GM23338 (cell line): ENCODE measurements around the gene H1-8. TPM values are rescaled to one million over a fixed set of nuclear protein-coding genes. Genes with fewer than 3 reads are reported as not detected.

Source experiments
- ATAC-seq: fragments of 200-7000 bp; cut with Tn5 transposase; 3 replicates; pipeline ENCODE4 v1.9.1; 2020
- DNase-seq: peaks from one replicate; pipeline ENCODE4 v3.0.0-alpha.2; 2015; ENCODE audit warnings: low spot score
- H2AFZ ChIP-seq: fragments of 200-600 bp; sonication (generic); 2 replicates; pipeline ENCODE4 v1.8.0; 2016; ENCODE audit warnings: antibody characterized with exemption, mild to moderate bottlenecking, moderate library complexity
- H3F3A ChIP-seq: fragments of 200-600 bp; sonication (generic); replicated peaks from 2 replicates; pipeline ENCODE4 v1.8.0; 2017; ENCODE audit warnings: antibody characterized with exemption, mixed run types, low read depth
- H3K27ac ChIP-seq: fragments of 200-600 bp; sonication (generic); 2 replicates; pipeline ENCODE4 v1.6.1; 2016; ENCODE audit warnings: low read depth
- H3K27me3 ChIP-seq: fragments of 200-600 bp; sonication (generic); 2 replicates; pipeline ENCODE4 v1.8.0; 2016; ENCODE audit warnings: mild to moderate bottlenecking, mixed run types, moderate library complexity; ENCODE audit not compliant: insufficient read depth
- H3K36me3 ChIP-seq: fragments of 200-600 bp; sonication (generic); 2 replicates; pipeline ENCODE4 v1.8.0; 2016; ENCODE audit warnings: mild to moderate bottlenecking; ENCODE audit not compliant: insufficient read depth
- H3K4me1 ChIP-seq: fragments of 200-600 bp; sonication (generic); 2 replicates; pipeline ENCODE4 v1.8.0; 2016; ENCODE audit warnings: mild to moderate bottlenecking, moderate library complexity; ENCODE audit not compliant: insufficient read depth
- H3K4me2 ChIP-seq: fragments of 200-600 bp; sonication (generic); 2 replicates; pipeline ENCODE4 v1.7.1; 2017; ENCODE audit warnings: mixed run types
- H3K4me3 ChIP-seq: fragments of 200-600 bp; sonication (generic); 2 replicates; pipeline ENCODE4 v1.6.1; 2016; ENCODE audit warnings: mixed run types
- H3K79me2 ChIP-seq: fragments of 200-600 bp; sonication (generic); replicated peaks from 2 replicates; pipeline ENCODE4 v1.8.0; 2017; ENCODE audit warnings: mild to moderate bottlenecking; ENCODE audit not compliant: insufficient read depth
- H3K9me2 ChIP-seq: fragments of 200-600 bp; sonication (generic); 2 replicates; pipeline ENCODE4 v1.8.0; 2017; ENCODE audit not compliant: insufficient read depth
- H4K20me1 ChIP-seq: fragments of 200-600 bp; sonication (generic); replicated peaks from 2 replicates; pipeline ENCODE4 v1.8.0; 2017; ENCODE audit warnings: mild to moderate bottlenecking; ENCODE audit not compliant: insufficient read depth
- H3K27ac Mint-ChIP-seq: 2 replicates; pipeline ENCODE4 v1.8.0; 2020; ENCODE audit warnings: inconsistent platforms, mild to moderate bottlenecking, moderate library complexity, mixed read lengths
- H3K27me3 Mint-ChIP-seq: 3 replicates; pipeline ENCODE4 v1.8.0; 2022; ENCODE audit warnings: low read depth, mild to moderate bottlenecking, moderate library complexity, mixed read lengths, inconsistent platforms; ENCODE audit not compliant: insufficient read depth, poor library complexity
- H3K36me3 Mint-ChIP-seq: 3 replicates; pipeline ENCODE4 v1.8.0; 2021; ENCODE audit warnings: low read depth, mild to moderate bottlenecking, inconsistent platforms, moderate library complexity, mixed read lengths
- H3K4me1 Mint-ChIP-seq: 3 replicates; pipeline ENCODE4 v1.8.0; 2020; ENCODE audit warnings: mild to moderate bottlenecking, inconsistent platforms, mixed read lengths
- H3K4me3 Mint-ChIP-seq: 3 replicates; pipeline ENCODE4 v1.8.0; 2021; ENCODE audit warnings: moderate library complexity, mild to moderate bottlenecking, inconsistent platforms, mixed read lengths
- H3K9me3 Mint-ChIP-seq: 3 replicates; pipeline ENCODE4 v1.8.0; 2020; ENCODE audit warnings: moderate library complexity, mild to moderate bottlenecking, inconsistent platforms, mixed read lengths
- CREB1 ChIP-seq: fragments of 250-450 bp; sonication (Bioruptor Pico); IDR thresholded peaks from 2 replicates; pipeline ENCODE4 v1.5.0; 2020; ENCODE audit warnings: low read depth, mild to moderate bottlenecking, moderate library complexity
- EZH2 ChIP-seq: fragments of 200-600 bp; sonication (generic); IDR thresholded peaks from one replicate; pipeline ENCODE4 v1.8.0; 2017; ENCODE audit warnings: antibody characterized with exemption, mild to moderate bottlenecking, low read depth; ENCODE audit not compliant: unreplicated experiment
- EZH2phosphoT487 ChIP-seq: fragments of 200-600 bp; sonication (generic); IDR thresholded peaks from one replicate; pipeline ENCODE4 v1.8.1; 2018; ENCODE audit warnings: antibody characterized with exemption; ENCODE audit not compliant: unreplicated experiment
- JUNB ChIP-seq: IDR thresholded peaks from one replicate; pipeline ENCODE4 v1.6.1; 2016; ENCODE audit warnings: antibody characterized with exemption; ENCODE audit not compliant: unreplicated experiment
- NANOG ChIP-seq: IDR thresholded peaks from 2 replicates; pipeline ENCODE4 v1.6.1; 2016; ENCODE audit warnings: antibody characterized with exemption, borderline replicate concordance
- POLR2AphosphoS5 ChIP-seq: IDR thresholded peaks from 2 replicates; pipeline ENCODE4 v1.6.1; 2016; ENCODE audit warnings: antibody characterized with exemption, low read depth
- STAT1 ChIP-seq: IDR thresholded peaks from one replicate; pipeline ENCODE4 v1.6.1; 2016; ENCODE audit warnings: antibody characterized with exemption; ENCODE audit not compliant: unreplicated experiment
- ZNF114 ChIP-seq: fragments of 250-450 bp; sonication (Bioruptor Pico); IDR thresholded peaks from 2 replicates; pipeline ENCODE4 v1.5.0; 2020; ENCODE audit warnings: mild to moderate bottlenecking, moderate library complexity
- ZNF331 ChIP-seq: fragments of 250-450 bp; sonication (Bioruptor Pico); IDR thresholded peaks from 2 replicates; pipeline ENCODE4 v1.5.0; 2020; ENCODE audit warnings: low read depth, mild to moderate bottlenecking, moderate library complexity
- polyA plus RNA-seq: library from polyadenylated mRNA; unstranded; fragments of >200 nt; fragmentation: Nextera tagmentation; extraction: Ambion mirVana; gene quantifications from 2 replicates; pipeline ENCODE4 v1.2.1, GENCODE V29; 2016
- total RNA-seq: library from RNA; depleted of rRNA; stranded (reverse); fragments of >200 nt; shearing (Covaris generic); gene quantifications from 2 replicates; pipeline ENCODE4 v1.2.3, GENCODE V29; 2014
- TF ChIP-seq, protein P1 (sequence below): IDR thresholded peaks from 2 replicates; pipeline ENCODE4 v1.6.1; 2016; ENCODE audit warnings: antibody characterized with exemption
- TF ChIP-seq, protein P2 (sequence below): fragments of 250-450 bp; sonication (Bioruptor Pico); IDR thresholded peaks from 2 replicates; pipeline ENCODE4 v1.5.0; 2020; ENCODE audit warnings: mild to moderate bottlenecking, moderate library complexity
- TF ChIP-seq, protein P3 (sequence below), 2 experiments: fragments of 200-600 bp in 1 of 2; sonication (generic) in 1 of 2; conservative IDR thresholded peaks; 2 replicates each; pipeline versions ENCODE4 v1.5.1 to v1.6.1; 2016 to 2017; ENCODE audit warnings: antibody characterized with exemption in 2 of 2, low read depth in 2 of 2, mild to moderate bottlenecking in 2 of 2, moderate library complexity in 1 of 2
- TF ChIP-seq, protein P4 (sequence below): IDR thresholded peaks from one replicate; pipeline ENCODE4 v1.6.1; 2018; ENCODE audit warnings: antibody characterized with exemption; ENCODE audit not compliant: unreplicated experiment

H1-8 gene
- total and polyA plus RNA-seq, 2 experiments from 2014 or later: not detected

DNA sequence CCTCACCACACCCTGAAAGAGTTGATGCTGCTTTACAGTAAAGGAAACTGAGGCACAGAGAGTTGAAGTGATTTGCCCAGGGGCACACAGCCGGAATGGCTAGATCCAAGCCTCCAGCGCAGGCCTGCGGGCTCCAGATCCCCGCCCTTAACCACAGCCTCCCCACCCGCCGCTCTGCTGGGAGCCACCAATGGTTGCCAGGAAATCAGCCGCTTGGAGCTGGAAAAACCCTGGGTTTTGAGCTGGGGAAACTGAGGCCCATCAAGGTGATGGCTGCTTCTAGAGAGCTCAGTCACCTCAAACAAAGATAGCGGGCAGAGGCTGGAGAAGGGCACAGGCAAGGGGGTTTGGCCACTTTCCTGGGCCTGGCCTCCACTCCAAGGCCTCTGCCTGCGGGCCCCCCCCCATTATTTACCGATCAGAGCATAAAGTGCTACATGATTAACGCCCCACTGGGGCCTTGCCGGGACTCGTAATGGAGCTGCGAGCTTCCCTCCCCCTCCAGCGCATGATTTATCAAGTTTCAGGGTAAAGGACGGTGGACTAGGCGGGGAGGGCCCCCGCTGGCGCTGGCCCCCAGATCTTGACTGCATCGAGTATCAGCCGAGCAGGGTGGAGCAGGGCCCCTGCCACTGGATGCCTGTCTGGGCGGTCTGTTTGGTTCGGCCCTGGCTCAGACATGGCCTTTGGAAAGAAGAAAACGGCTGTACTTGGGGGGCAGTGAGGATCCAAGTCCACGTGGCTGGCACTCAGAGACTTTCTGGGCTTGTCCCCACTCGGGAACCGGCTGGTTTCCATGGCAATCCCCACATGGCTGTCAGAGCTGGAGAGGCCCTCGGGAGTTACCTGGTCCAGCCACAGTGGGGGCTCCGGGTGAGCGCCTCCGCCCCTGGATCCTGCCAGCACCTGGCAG, 54.4 kb downstream of the H1-8 start:
- no peaks in the 10 kb centered on the region for H3K27me3 ChIP-seq
- DNase-seq: no peak
- no peak overlapping the region for H3K27ac ChIP-seq
- H4K20me1 ChIP-seq: peaks cover 2% of the 10 kb centered on the region; the same call in 1 of the 2 replicates
- peaks cover 21% of the 10 kb centered on the region for H3F3A ChIP-seq
- Mint-ChIP-seq H3K27me3 (peaks cover 21% of the 10 kb centered on the region), H3K27ac (no peak overlapping the region; the same call in 1 of the 2 replicates), H3K4me3 (no peak overlapping the region; the same call in 2 of the 3 replicates), H3K9me3 (no peaks in the 10 kb centered on the region), H3K36me3 (no peaks in the 10 kb centered on the region; the same call in 2 of the 3 replicates), H3K4me1 (peaks cover 79% of the 10 kb centered on the region)
- H3K4me1 ChIP-seq: peaks cover 59% of the 10 kb centered on the region
- no peak for ATAC-seq
- H3K79me2 ChIP-seq: peaks cover 30% of the 10 kb centered on the region
- no peaks in the 10 kb centered on the region for H3K36me3 ChIP-seq
- no peaks in the 10 kb centered on the region for H3K9me2 ChIP-seq
- H3K4me3 ChIP-seq: no peak overlapping the region
- H2AFZ ChIP-seq: no peak overlapping the region
- H3K4me2 ChIP-seq: no peak overlapping the region; the same call in 1 of the 2 replicates
- TF ChIP-seq ZNF331 (CRISPR knock-in tag): no peak
- TF ChIP-seq, protein P1, sequence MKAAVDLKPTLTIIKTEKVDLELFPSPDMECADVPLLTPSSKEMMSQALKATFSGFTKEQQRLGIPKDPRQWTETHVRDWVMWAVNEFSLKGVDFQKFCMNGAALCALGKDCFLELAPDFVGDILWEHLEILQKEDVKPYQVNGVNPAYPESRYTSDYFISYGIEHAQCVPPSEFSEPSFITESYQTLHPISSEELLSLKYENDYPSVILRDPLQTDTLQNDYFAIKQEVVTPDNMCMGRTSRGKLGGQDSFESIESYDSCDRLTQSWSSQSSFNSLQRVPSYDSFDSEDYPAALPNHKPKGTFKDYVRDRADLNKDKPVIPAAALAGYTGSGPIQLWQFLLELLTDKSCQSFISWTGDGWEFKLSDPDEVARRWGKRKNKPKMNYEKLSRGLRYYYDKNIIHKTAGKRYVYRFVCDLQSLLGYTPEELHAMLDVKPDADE: no peak
- TF ChIP-seq EZH2phosphoT487: no peak
- no peak for TF ChIP-seq POLR2AphosphoS5
- no peak for TF ChIP-seq NANOG
- TF ChIP-seq EZH2: no peak
- TF ChIP-seq JUNB: no peak
- no peak for TF ChIP-seq CREB1 (CRISPR knock-in tag)
- TF ChIP-seq, protein P2, sequence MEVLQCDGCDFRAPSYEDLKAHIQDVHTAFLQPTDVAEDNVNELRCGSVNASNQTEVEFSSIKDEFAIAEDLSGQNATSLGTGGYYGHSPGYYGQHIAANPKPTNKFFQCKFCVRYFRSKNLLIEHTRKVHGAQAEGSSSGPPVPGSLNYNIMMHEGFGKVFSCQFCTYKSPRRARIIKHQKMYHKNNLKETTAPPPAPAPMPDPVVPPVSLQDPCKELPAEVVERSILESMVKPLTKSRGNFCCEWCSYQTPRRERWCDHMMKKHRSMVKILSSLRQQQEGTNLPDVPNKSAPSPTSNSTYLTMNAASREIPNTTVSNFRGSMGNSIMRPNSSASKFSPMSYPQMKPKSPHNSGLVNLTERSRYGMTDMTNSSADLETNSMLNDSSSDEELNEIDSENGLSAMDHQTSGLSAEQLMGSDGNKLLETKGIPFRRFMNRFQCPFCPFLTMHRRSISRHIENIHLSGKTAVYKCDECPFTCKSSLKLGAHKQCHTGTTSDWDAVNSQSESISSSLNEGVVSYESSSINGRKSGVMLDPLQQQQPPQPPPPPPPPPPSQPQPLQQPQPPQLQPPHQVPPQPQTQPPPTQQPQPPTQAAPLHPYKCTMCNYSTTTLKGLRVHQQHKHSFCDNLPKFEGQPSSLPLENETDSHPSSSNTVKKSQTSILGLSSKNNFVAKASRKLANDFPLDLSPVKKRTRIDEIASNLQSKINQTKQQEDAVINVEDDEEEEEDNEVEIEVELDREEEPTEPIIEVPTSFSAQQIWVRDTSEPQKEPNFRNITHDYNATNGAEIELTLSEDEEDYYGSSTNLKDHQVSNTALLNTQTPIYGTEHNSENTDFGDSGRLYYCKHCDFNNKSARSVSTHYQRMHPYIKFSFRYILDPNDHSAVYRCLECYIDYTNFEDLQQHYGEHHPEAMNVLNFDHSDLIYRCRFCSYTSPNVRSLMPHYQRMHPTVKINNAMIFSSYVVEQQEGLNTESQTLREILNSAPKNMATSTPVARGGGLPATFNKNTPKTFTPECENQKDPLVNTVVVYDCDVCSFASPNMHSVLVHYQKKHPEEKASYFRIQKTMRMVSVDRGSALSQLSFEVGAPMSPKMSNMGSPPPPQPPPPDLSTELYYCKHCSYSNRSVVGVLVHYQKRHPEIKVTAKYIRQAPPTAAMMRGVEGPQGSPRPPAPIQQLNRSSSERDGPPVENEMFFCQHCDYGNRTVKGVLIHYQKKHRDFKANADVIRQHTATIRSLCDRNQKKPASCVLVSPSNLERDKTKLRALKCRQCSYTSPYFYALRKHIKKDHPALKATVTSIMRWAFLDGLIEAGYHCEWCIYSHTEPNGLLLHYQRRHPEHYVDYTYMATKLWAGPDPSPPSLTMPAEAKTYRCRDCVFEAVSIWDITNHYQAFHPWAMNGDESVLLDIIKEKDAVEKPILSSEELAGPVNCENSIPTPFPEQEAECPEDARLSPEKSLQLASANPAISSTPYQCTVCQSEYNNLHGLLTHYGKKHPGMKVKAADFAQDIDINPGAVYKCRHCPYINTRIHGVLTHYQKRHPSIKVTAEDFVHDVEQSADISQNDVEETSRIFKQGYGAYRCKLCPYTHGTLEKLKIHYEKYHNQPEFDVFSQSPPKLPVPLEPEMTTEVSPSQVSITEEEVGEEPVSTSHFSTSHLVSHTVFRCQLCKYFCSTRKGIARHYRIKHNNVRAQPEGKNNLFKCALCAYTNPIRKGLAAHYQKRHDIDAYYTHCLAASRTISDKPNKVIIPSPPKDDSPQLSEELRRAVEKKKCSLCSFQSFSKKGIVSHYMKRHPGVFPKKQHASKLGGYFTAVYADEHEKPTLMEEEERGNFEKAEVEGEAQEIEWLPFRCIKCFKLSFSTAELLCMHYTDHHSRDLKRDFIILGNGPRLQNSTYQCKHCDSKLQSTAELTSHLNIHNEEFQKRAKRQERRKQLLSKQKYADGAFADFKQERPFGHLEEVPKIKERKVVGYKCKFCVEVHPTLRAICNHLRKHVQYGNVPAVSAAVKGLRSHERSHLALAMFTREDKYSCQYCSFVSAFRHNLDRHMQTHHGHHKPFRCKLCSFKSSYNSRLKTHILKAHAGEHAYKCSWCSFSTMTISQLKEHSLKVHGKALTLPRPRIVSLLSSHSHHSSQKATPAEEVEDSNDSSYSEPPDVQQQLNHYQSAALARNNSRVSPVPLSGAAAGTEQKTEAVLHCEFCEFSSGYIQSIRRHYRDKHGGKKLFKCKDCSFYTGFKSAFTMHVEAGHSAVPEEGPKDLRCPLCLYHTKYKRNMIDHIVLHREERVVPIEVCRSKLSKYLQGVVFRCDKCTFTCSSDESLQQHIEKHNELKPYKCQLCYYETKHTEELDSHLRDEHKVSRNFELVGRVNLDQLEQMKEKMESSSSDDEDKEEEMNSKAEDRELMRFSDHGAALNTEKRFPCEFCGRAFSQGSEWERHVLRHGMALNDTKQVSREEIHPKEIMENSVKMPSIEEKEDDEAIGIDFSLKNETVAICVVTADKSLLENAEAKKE (CRISPR knock-in tag): no peak
- TF ChIP-seq, protein P3, sequence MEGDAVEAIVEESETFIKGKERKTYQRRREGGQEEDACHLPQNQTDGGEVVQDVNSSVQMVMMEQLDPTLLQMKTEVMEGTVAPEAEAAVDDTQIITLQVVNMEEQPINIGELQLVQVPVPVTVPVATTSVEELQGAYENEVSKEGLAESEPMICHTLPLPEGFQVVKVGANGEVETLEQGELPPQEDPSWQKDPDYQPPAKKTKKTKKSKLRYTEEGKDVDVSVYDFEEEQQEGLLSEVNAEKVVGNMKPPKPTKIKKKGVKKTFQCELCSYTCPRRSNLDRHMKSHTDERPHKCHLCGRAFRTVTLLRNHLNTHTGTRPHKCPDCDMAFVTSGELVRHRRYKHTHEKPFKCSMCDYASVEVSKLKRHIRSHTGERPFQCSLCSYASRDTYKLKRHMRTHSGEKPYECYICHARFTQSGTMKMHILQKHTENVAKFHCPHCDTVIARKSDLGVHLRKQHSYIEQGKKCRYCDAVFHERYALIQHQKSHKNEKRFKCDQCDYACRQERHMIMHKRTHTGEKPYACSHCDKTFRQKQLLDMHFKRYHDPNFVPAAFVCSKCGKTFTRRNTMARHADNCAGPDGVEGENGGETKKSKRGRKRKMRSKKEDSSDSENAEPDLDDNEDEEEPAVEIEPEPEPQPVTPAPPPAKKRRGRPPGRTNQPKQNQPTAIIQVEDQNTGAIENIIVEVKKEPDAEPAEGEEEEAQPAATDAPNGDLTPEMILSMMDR (conservative IDR thresholded peaks at IDR 0.05; ENCODE audit: low read depth in 2 of 2): no peak
- TF ChIP-seq, protein P4, sequence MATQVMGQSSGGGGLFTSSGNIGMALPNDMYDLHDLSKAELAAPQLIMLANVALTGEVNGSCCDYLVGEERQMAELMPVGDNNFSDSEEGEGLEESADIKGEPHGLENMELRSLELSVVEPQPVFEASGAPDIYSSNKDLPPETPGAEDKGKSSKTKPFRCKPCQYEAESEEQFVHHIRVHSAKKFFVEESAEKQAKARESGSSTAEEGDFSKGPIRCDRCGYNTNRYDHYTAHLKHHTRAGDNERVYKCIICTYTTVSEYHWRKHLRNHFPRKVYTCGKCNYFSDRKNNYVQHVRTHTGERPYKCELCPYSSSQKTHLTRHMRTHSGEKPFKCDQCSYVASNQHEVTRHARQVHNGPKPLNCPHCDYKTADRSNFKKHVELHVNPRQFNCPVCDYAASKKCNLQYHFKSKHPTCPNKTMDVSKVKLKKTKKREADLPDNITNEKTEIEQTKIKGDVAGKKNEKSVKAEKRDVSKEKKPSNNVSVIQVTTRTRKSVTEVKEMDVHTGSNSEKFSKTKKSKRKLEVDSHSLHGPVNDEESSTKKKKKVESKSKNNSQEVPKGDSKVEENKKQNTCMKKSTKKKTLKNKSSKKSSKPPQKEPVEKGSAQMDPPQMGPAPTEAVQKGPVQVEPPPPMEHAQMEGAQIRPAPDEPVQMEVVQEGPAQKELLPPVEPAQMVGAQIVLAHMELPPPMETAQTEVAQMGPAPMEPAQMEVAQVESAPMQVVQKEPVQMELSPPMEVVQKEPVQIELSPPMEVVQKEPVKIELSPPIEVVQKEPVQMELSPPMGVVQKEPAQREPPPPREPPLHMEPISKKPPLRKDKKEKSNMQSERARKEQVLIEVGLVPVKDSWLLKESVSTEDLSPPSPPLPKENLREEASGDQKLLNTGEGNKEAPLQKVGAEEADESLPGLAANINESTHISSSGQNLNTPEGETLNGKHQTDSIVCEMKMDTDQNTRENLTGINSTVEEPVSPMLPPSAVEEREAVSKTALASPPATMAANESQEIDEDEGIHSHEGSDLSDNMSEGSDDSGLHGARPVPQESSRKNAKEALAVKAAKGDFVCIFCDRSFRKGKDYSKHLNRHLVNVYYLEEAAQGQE: no peak
- no peak for TF ChIP-seq STAT1
- no peak for TF ChIP-seq ZNF114
